ENCODE results near the gene THEM4.
"Not testable (repeated sequence)": the region's sequence is repeated elsewhere in the genome, so short reads cannot be mapped to it uniquely, and the experiment has no call there.

Gene THEM4

GRCh38 chr1:151906324-151906645 is 3.0 kb downstream of the THEM4 start:
- H3K4ac ChIP-seq (ENCODE audit: low read depth, low read length); H3K36me3 ChIP-seq (ENCODE audit: control insufficient read depth, insufficient read depth, low read length); H3K18ac ChIP-seq (ENCODE audit: low read length); DNase-seq; H2AK5ac ChIP-seq (ENCODE audit: low read length); H3K4me1 ChIP-seq (ENCODE audit: control insufficient read depth, low read depth, low read length); H2BK120ac ChIP-seq (ENCODE audit: low read depth, low read length); H3K9ac ChIP-seq (ENCODE audit: low read length); H3K4me3 ChIP-seq (ENCODE audit: low read length); H2BK15ac ChIP-seq (replicated peaks; ENCODE audit: low read depth); H3K79me2 ChIP-seq (ENCODE audit: control insufficient read depth, insufficient read depth, low read length); H3K27ac ChIP-seq (ENCODE audit: low read depth, low read length); H4K8ac ChIP-seq (ENCODE audit: low read depth, low read length); H3K79me1 ChIP-seq (ENCODE audit: low read length); H2BK5ac ChIP-seq (ENCODE audit: low read length); H3K56ac ChIP-seq (ENCODE audit: low read length); H3K27me3 ChIP-seq (ENCODE audit: insufficient read depth, low read length, poor library complexity); H4K5ac ChIP-seq (ENCODE audit: low read length); H3K23ac ChIP-seq (ENCODE audit: low read length); H3K4me2 ChIP-seq (ENCODE audit: low read length): not testable (repeated sequence)
- WGBS (ENCODE audit: extremely low coverage, insufficient coverage, low lambda C conversion rate) = no CpG with 5 or more reads among the region's 14 CpGs

GRCh38 chr1:151905443-151906323 is 3.6 kb downstream of the THEM4 start:
- H3K36me3 ChIP-seq (ENCODE audit: control insufficient read depth, insufficient read depth, low read length); H3K23ac ChIP-seq (ENCODE audit: low read length); H2BK120ac ChIP-seq (ENCODE audit: low read depth, low read length); H4K8ac ChIP-seq (ENCODE audit: low read depth, low read length); H4K5ac ChIP-seq (ENCODE audit: low read length); H3K18ac ChIP-seq (ENCODE audit: low read length); H3K27me3 ChIP-seq (ENCODE audit: insufficient read depth, low read length, poor library complexity); H3K4me2 ChIP-seq (ENCODE audit: low read length); H3K27ac ChIP-seq (ENCODE audit: low read depth, low read length); H2AK5ac ChIP-seq (ENCODE audit: low read length); H2BK15ac ChIP-seq (replicated peaks; ENCODE audit: low read depth); H3K56ac ChIP-seq (ENCODE audit: low read length); H3K4me3 ChIP-seq (ENCODE audit: low read length); H3K79me2 ChIP-seq (ENCODE audit: control insufficient read depth, insufficient read depth, low read length); H2BK5ac ChIP-seq (ENCODE audit: low read length); H3K4ac ChIP-seq (ENCODE audit: low read depth, low read length); H3K9ac ChIP-seq (ENCODE audit: low read length); H3K4me1 ChIP-seq (ENCODE audit: control insufficient read depth, low read depth, low read length); H3K79me1 ChIP-seq (ENCODE audit: low read length): not testable (repeated sequence)
- peak; percentile 42 for DNase-seq
- no CpG with 5 or more reads among the region's 22 CpGs for WGBS (ENCODE audit: extremely low coverage, insufficient coverage, low lambda C conversion rate)

GRCh38 chr1:151905070-151905442 is 4.3 kb downstream of the THEM4 start:
- Histone ChIP-seq H3K4me3 (ENCODE audit: low read length) (no peak overlapping the region), H3K4me2 (ENCODE audit: low read length) (no peak overlapping the region), H3K18ac (ENCODE audit: low read length) (no peak overlapping the region), H3K9ac (ENCODE audit: low read length) (no peak overlapping the region), H3K23ac (ENCODE audit: low read length) (no peak overlapping the region), H3K56ac (ENCODE audit: low read length) (no peak overlapping the region), H2BK5ac (ENCODE audit: low read length) (no peak overlapping the region), H2AK5ac (ENCODE audit: low read length) (no peak overlapping the region), H3K27me3 (ENCODE audit: insufficient read depth, low read length, poor library complexity) (no peaks in the 10 kb centered on the region), H3K79me1 (ENCODE audit: low read length) (no peaks in the 10 kb centered on the region), H3K4me1 (ENCODE audit: control insufficient read depth, low read depth, low read length) (no peaks in the 10 kb centered on the region), H3K4ac (ENCODE audit: low read depth, low read length) (no peak overlapping the region), H3K27ac (ENCODE audit: low read depth, low read length) (no peak overlapping the region), H2BK15ac (replicated peaks; ENCODE audit: low read depth) (no peak overlapping the region), H4K8ac (ENCODE audit: low read depth, low read length) (no peak overlapping the region), H4K5ac (ENCODE audit: low read length) (no peak overlapping the region), H3K36me3 (ENCODE audit: control insufficient read depth, insufficient read depth, low read length) (no peaks in the 10 kb centered on the region), H2BK120ac (ENCODE audit: low read depth, low read length) (no peak overlapping the region), H3K79me2 (ENCODE audit: control insufficient read depth, insufficient read depth, low read length) (no peaks in the 10 kb centered on the region)
- WGBS (ENCODE audit: extremely low coverage, insufficient coverage, low lambda C conversion rate) = no CpG with 5 or more reads among the region's 2 CpGs
- no peak for DNase-seq

- Histone ChIP-seq H3K9ac (ENCODE audit: low read length) (no peak overlapping the region), H3K4ac (ENCODE audit: low read depth, low read length) (no peak overlapping the region)
Observed at GRCh38 chr1:151902858-151903257, 6.5 kb downstream of the THEM4 start.

GRCh38 chr1:151900804-151901203 is 8.5 kb downstream of the THEM4 start:
- not testable (repeated sequence) for H3K27ac ChIP-seq (ENCODE audit: low read depth, low read length); H4K5ac ChIP-seq (ENCODE audit: low read length); H3K79me1 ChIP-seq (ENCODE audit: low read length); H2BK120ac ChIP-seq (ENCODE audit: low read depth, low read length); H4K8ac ChIP-seq (ENCODE audit: low read depth, low read length); H3K79me2 ChIP-seq (ENCODE audit: control insufficient read depth, insufficient read depth, low read length); H3K36me3 ChIP-seq (ENCODE audit: control insufficient read depth, insufficient read depth, low read length); H3K56ac ChIP-seq (ENCODE audit: low read length); H3K27me3 ChIP-seq (ENCODE audit: insufficient read depth, low read length, poor library complexity); H2BK5ac ChIP-seq (ENCODE audit: low read length); H3K4me3 ChIP-seq (ENCODE audit: low read length); H3K4me1 ChIP-seq (ENCODE audit: control insufficient read depth, low read depth, low read length); H3K18ac ChIP-seq (ENCODE audit: low read length); H3K4ac ChIP-seq (ENCODE audit: low read depth, low read length); H2AK5ac ChIP-seq (ENCODE audit: low read length); DNase-seq; H2BK15ac ChIP-seq (replicated peaks; ENCODE audit: low read depth); H3K4me2 ChIP-seq (ENCODE audit: low read length); H3K23ac ChIP-seq (ENCODE audit: low read length); H3K9ac ChIP-seq (ENCODE audit: low read length)
- WGBS (ENCODE audit: extremely low coverage, insufficient coverage, low lambda C conversion rate) = no CpG with 5 or more reads among the region's 3 CpGs

More at GRCh38 chr1:151902858-151903257, 6.5 kb downstream of the THEM4 start:
- Histone ChIP-seq H3K27me3 (ENCODE audit: insufficient read depth, low read length, poor library complexity) (no peaks in the 10 kb centered on the region), H3K18ac (ENCODE audit: low read length) (no peak overlapping the region), H2BK15ac (replicated peaks; ENCODE audit: low read depth) (no peak overlapping the region), H3K4me1 (ENCODE audit: control insufficient read depth, low read depth, low read length) (no peaks in the 10 kb centered on the region), H3K23ac (ENCODE audit: low read length) (no peak overlapping the region), H4K5ac (ENCODE audit: low read length) (no peak overlapping the region), H3K36me3 (ENCODE audit: control insufficient read depth, insufficient read depth, low read length) (no peaks in the 10 kb centered on the region), H3K56ac (ENCODE audit: low read length) (no peak overlapping the region), H3K27ac (ENCODE audit: low read depth, low read length) (no peak overlapping the region), H3K4me3 (ENCODE audit: low read length) (no peak overlapping the region), H3K79me2 (ENCODE audit: control insufficient read depth, insufficient read depth, low read length) (no peaks in the 10 kb centered on the region), H2AK5ac (ENCODE audit: low read length) (no peak overlapping the region), H2BK5ac (ENCODE audit: low read length) (no peak overlapping the region), H2BK120ac (ENCODE audit: low read depth, low read length) (no peak overlapping the region), H3K79me1 (ENCODE audit: low read length) (no peaks in the 10 kb centered on the region), H4K8ac (ENCODE audit: low read depth, low read length) (no peak overlapping the region), H3K4me2 (ENCODE audit: low read length) (no peak overlapping the region)
- no peak for DNase-seq
- WGBS (ENCODE audit: extremely low coverage, insufficient coverage, low lambda C conversion rate) = no CpG with 5 or more reads among the region's 2 CpGs

GRCh38 chr1:151898519-151898991 is 10.8 kb downstream of the THEM4 start:
- Histone ChIP-seq H3K4me3 (ENCODE audit: low read length) (no peak overlapping the region), H3K23ac (ENCODE audit: low read length) (no peak overlapping the region), H2BK120ac (ENCODE audit: low read depth, low read length) (no peak overlapping the region), H3K79me1 (ENCODE audit: low read length) (no peaks in the 10 kb centered on the region), H3K4me2 (ENCODE audit: low read length) (no peak overlapping the region), H3K4me1 (ENCODE audit: control insufficient read depth, low read depth, low read length) (no peaks in the 10 kb centered on the region), H3K18ac (ENCODE audit: low read length) (no peak overlapping the region), H2AK5ac (ENCODE audit: low read length) (no peak overlapping the region), H3K4ac (ENCODE audit: low read depth, low read length) (no peak overlapping the region), H3K27me3 (ENCODE audit: insufficient read depth, low read length, poor library complexity) (no peaks in the 10 kb centered on the region), H2BK5ac (ENCODE audit: low read length) (no peak overlapping the region), H4K5ac (ENCODE audit: low read length) (no peak overlapping the region), H3K9ac (ENCODE audit: low read length) (no peak overlapping the region), H2BK15ac (replicated peaks; ENCODE audit: low read depth) (no peak overlapping the region), H3K79me2 (ENCODE audit: control insufficient read depth, insufficient read depth, low read length) (no peaks in the 10 kb centered on the region), H3K36me3 (ENCODE audit: control insufficient read depth, insufficient read depth, low read length) (no peaks in the 10 kb centered on the region), H3K56ac (ENCODE audit: low read length) (peak overlapping the region; percentile 15), H4K8ac (ENCODE audit: low read depth, low read length) (no peak overlapping the region), H3K27ac (ENCODE audit: low read depth, low read length) (no peak overlapping the region)
- WGBS (ENCODE audit: extremely low coverage, insufficient coverage, low lambda C conversion rate) = no CpG with 5 or more reads among the region's 2 CpGs
- no peak for DNase-seq
